Measurements from ENCODE around the gene SYAP1.

- TF ChIP-seq CTCF (IDR thresholded peaks at IDR 0.05) = no peak
- TF ChIP-seq POLR2AphosphoS5 (IDR thresholded peaks at IDR 0.05; ENCODE audit: insufficient read depth in 1 of 2, low read depth in 1 of 2) = no peak
- TF ChIP-seq POLR2A (IDR thresholded peaks at IDR 0.05) = no peak
Observed at GRCh38 chrX:16702700-16703599, 16.5 kb upstream of the SYAP1 start.
